SK-N-MC (cell line): Measurements from ENCODE around the gene PCSK6.
"Not testable (repeated sequence)": the region's sequence is repeated elsewhere in the genome, so short reads cannot be mapped to it uniquely, and the experiment has no call there.

Experiments used
- DNase-seq: peaks from one replicate; pipeline ENCODE4 v3.0.0-alpha.2; 2011; ENCODE audit warnings: low read depth, low spot score
- H3K27ac ChIP-seq: fragments of 200-600 bp; sonication (generic); 2 replicates; pipeline ENCODE4 v1.5.1; 2016; ENCODE audit warnings: mixed run types
- H3K36me3 ChIP-seq: fragments of 200-600 bp; sonication (generic); 2 replicates; pipeline ENCODE4 v1.6.1; 2017; ENCODE audit warnings: antibody characterized with exemption, low read length, mixed read lengths; ENCODE audit not compliant: insufficient read depth
- H3K4me3 ChIP-seq: fragments of 200-600 bp; sonication (generic); 2 replicates; pipeline ENCODE4 v1.5.1; 2016
- H3K9ac ChIP-seq: fragments of 200-600 bp; sonication (generic); 2 replicates; pipeline ENCODE4 v1.8.0; 2017; ENCODE audit warnings: mixed run types, mixed read lengths; ENCODE audit not compliant: insufficient read length
- H3K9me3 ChIP-seq: fragments of 200-600 bp; sonication (generic); 2 replicates; pipeline ENCODE4 v1.6.1; 2017; ENCODE audit warnings: low read depth, mild to moderate bottlenecking, antibody characterized with exemption, low read length, moderate library complexity, mixed read lengths
- EZH2 ChIP-seq: fragments of 200-600 bp; sonication (generic); IDR thresholded peaks from one replicate; pipeline ENCODE4 v1.6.1; 2017; ENCODE audit warnings: antibody characterized with exemption
- FOXP2 ChIP-seq: optimal IDR thresholded peaks from 2 replicates; pipeline ENCODE3; 2011; ENCODE audit warnings: mild to moderate bottlenecking, moderate library complexity; ENCODE audit not compliant: insufficient read depth; ENCODE audit errors: extremely low read length, control extremely low read depth
- POLR2AphosphoS5 ChIP-seq: IDR thresholded peaks from 2 replicates; pipeline ENCODE4 v1.6.1; 2012; ENCODE audit warnings: mild to moderate bottlenecking, low read depth, low read length, borderline replicate concordance

Gene PCSK6

DNA sequence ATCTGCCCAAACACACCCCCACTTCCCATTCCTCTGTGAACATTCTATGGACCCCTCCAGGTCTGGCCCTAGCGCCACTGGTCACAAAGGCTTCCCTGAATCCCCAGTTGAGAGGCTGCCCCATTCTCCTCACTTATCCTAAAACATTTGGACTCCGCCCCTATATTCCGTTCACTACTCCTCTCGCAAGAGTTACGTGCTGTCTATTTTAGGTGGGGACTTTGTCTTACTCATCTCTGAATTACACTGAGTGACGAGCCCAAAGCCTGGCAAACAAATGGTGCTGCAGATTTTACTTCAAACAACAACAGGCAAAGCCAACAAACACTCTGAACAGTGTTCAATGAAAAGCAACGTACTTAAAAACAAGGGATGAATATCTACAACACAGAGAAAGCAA lies 14.5 kb downstream of the PCSK6 start:
- no peaks in the 10 kb centered on the region for H3K9me3 ChIP-seq
- no peaks in the 10 kb centered on the region for H3K36me3 ChIP-seq
- no peak overlapping the region for H3K27ac ChIP-seq

DNA sequence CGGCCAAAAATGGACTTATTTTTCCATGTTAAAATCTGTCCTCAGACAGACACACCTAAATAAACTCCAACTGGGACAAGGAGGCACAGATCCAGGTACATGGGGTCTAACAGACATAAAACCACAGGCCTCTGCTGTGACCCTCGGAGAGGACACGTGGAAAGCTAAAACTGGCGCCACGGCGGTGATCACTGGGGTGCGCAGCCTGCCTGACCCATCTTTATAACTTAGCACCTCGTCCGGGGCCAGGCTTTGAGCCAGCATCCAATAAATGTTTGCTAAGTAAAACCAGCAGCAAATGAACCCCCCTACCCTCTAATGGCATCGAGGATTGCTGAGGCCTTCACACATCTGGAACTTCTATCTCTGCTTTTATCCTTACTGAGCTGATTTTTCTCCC lies 15.3 kb downstream of the PCSK6 start:
- H3K9ac ChIP-seq, result no peak overlapping the region
- no peak for DNase-seq
- H3K27ac ChIP-seq, result no peak overlapping the region
- no peak for TF ChIP-seq POLR2AphosphoS5
- H3K4me3 ChIP-seq, result no peak overlapping the region
- H3K9me3 ChIP-seq, result no peaks in the 10 kb centered on the region
- no peaks in the 10 kb centered on the region for H3K36me3 ChIP-seq

More for the DNA sequence above, 14.5 kb downstream of the PCSK6 start:
- H3K4me3 ChIP-seq, result no peak overlapping the region
- TF ChIP-seq POLR2AphosphoS5 (no peak), FOXP2 (no peak), EZH2 (no peak)
- DNase-seq, result no peak
- H3K9ac ChIP-seq, result no peak overlapping the region

- Histone ChIP-seq H3K9me3 (no peaks in the 10 kb centered on the region), H3K36me3 (no peaks in the 10 kb centered on the region), H3K27ac (no peak overlapping the region), H3K9ac (no peak overlapping the region), H3K4me3 (no peak overlapping the region)
- TF ChIP-seq EZH2 (no peak), FOXP2 (no peak), POLR2AphosphoS5 (no peak)
- DNase-seq, result no peak
Measured at GRCh38 chr15:101472033-101472432, 17.5 kb downstream of the PCSK6 start.

- TF ChIP-seq POLR2AphosphoS5 (no peak), EZH2 (no peak), FOXP2 (no peak)
- Histone ChIP-seq H3K9me3 (no peaks in the 10 kb centered on the region), H3K4me3 (no peak overlapping the region), H3K27ac (no peak overlapping the region), H3K9ac (no peak overlapping the region), H3K36me3 (no peaks in the 10 kb centered on the region)
- DNase-seq, result no peak
Measured at GRCh38 chr15:101470548-101471239, 18.8 kb downstream of the PCSK6 start.

GRCh38 chr15:101469520-101470288 lies 19.8 kb downstream of the PCSK6 start:
- no peak for TF ChIP-seq FOXP2
- TF ChIP-seq EZH2, result no peak
- no peak for TF ChIP-seq POLR2AphosphoS5
- H3K9me3 ChIP-seq, result no peaks in the 10 kb centered on the region

DNA sequence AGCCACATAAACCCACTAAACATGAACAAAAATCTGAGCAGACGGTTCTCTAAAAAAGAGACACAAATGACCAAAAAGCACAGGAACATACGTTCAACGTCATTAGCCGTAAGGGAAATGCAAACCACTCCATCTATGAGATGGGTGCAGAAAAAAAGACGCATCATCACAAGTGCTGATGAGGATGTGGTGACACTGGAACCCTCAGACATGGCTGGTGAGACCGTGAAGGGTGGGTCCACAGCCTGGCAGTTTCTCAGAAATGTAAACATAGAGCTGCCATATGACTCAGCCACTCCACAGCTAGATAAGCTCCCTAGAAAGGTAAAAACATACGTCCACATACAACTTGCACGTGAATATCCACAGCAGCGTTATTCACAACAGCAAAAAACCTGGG lies 23.3 kb downstream of the PCSK6 start:
- H3K9me3 ChIP-seq, result no peaks in the 10 kb centered on the region
- no peak for DNase-seq
- H3K27ac ChIP-seq, result no peak overlapping the region

More at GRCh38 chr15:101469520-101470288, 19.8 kb downstream of the PCSK6 start:
- Histone ChIP-seq H3K4me3 (no peak overlapping the region), H3K9ac (no peak overlapping the region), H3K36me3 (no peaks in the 10 kb centered on the region), H3K27ac (no peak overlapping the region)
- DNase-seq, result no peak

DNA sequence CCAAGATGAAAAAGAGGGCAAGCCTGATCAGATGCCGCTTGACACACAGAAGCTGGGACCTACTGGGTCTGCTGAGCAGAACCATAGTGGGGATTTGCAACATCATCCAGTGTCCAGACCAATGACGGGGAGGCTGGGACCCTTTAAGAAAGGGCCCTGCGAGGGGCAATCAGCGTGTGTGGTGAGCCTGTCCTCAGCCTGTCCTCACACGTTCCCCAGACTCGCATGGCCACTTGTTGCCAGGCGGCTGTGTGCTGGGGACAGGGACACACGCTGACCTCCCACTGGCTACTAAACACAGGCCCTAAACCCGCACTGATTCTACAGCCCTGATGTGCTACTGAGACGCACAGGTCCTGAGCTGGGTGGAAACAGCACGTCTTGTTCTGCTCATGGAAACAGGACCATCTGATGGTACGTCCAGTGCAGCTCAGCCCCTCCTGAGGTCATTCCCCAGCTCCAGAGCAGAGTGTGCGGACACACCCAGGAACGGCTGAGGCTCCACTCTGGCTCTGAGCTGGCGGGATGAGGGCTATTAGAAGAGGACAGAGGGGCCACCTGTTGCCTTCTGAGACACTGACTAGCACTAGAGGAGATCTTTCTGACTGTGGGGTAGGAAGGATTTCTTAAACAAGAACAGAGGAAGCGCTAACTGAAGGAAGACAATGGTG lies 24.4 kb downstream of the PCSK6 start:
- TF ChIP-seq FOXP2 (no peak), EZH2 (no peak), POLR2AphosphoS5 (no peak)
- DNase-seq, result no peak
- Histone ChIP-seq H3K36me3 (no peaks in the 10 kb centered on the region), H3K9me3 (no peaks in the 10 kb centered on the region), H3K27ac (no peak overlapping the region), H3K4me3 (no peak overlapping the region), H3K9ac (no peak overlapping the region)

More for the DNA sequence above, 23.3 kb downstream of the PCSK6 start:
- Histone ChIP-seq H3K4me3 (no peak overlapping the region), H3K36me3 (no peaks in the 10 kb centered on the region), H3K9ac (no peak overlapping the region)
- no peak for TF ChIP-seq EZH2
- no peak for TF ChIP-seq FOXP2
- no peak for TF ChIP-seq POLR2AphosphoS5

DNA sequence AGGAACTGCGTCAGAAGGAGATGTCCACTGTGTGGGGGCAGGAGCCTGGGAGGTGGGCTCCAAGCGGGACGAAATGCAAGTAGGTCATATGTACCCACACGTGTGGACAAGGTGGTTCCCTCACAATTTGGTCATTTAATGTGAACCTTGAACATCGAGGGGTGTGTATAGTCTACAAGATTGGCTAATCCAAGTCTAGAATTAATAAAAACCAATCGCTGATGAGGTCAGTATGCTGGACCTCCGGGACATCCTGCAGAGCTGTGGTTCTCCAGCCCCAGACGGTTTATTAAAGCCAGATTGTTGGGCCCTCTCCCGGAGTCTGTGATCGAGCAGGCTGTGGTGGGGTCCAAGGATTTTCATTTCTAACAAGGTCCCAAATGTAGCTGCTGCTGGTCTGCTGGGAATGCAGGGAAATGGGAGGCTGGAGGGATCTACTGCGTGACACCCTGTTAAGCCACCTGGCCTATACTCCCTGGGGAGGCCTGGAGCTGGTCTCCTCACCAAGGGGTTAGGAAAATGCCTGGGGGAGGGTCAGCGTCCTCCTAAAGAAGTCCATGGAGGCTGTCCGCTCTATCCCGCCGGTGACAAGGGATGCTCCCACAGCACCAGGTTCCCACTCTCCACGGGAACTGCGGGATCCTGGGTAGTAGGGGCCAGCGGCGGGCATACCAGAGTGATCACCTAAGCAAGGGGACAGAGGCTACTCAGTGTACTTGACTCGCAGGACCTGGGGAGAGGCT lies 25.1 kb downstream of the PCSK6 start:
- H3K9ac ChIP-seq, result no peak overlapping the region
- TF ChIP-seq FOXP2 (no peak), POLR2AphosphoS5 (no peak), EZH2 (no peak)
- H3K27ac ChIP-seq, result no peak overlapping the region
- H3K9me3 ChIP-seq, result no peaks in the 10 kb centered on the region
- no peak overlapping the region for H3K4me3 ChIP-seq
- H3K36me3 ChIP-seq, result no peaks in the 10 kb centered on the region
- no peak for DNase-seq

DNA sequence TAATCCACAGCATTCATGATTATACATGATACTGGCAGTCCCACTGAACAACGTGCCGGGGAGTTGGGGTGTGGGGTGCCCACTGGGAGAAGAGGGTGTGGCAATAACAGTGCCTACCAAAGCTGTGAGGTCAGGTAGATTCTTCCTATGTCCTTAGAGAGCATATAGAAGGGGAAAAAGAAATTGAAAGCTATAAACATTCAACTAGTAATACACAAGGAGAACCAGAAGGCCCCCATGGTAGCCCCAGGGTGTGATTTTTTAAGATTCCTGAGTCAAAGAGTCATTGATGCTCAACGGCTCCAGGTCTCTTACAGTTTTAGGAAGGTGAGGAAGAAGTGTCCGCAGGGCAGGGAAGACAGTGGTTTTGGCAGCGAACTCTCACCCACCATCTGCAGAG lies 25.8 kb downstream of the PCSK6 start:
- not testable (repeated sequence) for H3K4me3 ChIP-seq, H3K9ac ChIP-seq, H3K9me3 ChIP-seq, DNase-seq, H3K27ac ChIP-seq, H3K36me3 ChIP-seq
